ENCODE data around the gene RNF166. TPM values are rescaled to one million over a fixed set of nuclear protein-coding genes. Genes with fewer than 3 reads are reported as not detected.

The RNF166 gene
- total RNA-seq, 2 donors from 2014 or later = 24.2 to 27.2 TPM

DNA sequence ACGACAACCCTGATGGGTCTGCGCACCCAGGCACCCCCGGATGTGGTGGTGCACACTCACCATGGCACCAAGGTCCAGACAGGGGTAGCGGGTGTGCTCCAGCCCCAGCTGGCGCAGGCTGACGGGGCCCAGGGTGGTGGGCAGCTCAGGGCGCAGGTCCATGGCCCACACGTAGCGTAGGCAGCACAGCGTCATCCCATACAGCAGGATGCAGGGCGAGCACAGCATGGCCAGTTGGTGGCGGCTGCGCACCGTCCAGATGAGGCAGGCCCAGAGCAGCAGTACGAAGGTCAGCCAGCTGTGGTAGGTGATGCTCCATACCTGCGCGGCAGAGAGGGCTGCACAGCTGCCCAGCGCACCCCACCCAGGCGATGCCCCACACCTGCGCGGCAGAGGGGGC is 29.9 kb upstream of the RNF166 start:
- no peak overlapping the region for H3K27ac Mint-ChIP-seq
- H3K9me3 Mint-ChIP-seq = no peaks in the 10 kb centered on the region
- Histone ChIP-seq H3K27ac (ENCODE audit: low read depth, low read length) (no peak overlapping the region), H3K27me3 (ENCODE audit: control insufficient read depth, insufficient read depth, low read length, poor library complexity, severe bottlenecking) (no peaks in the 10 kb centered on the region), H3K9me3 (ENCODE audit: control insufficient read depth, low read length) (no peaks in the 10 kb centered on the region), H3K9ac (ENCODE audit: extremely low read depth, low read length, poor library complexity, severe bottlenecking) (no peak overlapping the region), H3K36me3 (ENCODE audit: control insufficient read depth, insufficient read depth, low read length) (peaks cover 14% of the 10 kb centered on the region), H3K4me1 (ENCODE audit: control insufficient read depth, insufficient read depth, low read length) (no peaks in the 10 kb centered on the region), H3K4me3 (ENCODE audit: low read length) (no peak overlapping the region)
- H3K4me3 Mint-ChIP-seq = no peak overlapping the region
- no peaks in the 10 kb centered on the region for H3K4me1 Mint-ChIP-seq
- WGBS, 2 experiments (ENCODE audit: insufficient coverage in 1 of 2, insufficient read length in 1 of 2) = 93 to 95% methylated on average over 14 to 21 of the region's 21 CpGs
- H3K36me3 Mint-ChIP-seq (ENCODE audit: low read depth) = peaks cover 8% of the 10 kb centered on the region
- H3K27me3 Mint-ChIP-seq (ENCODE audit: insufficient read depth) = no peaks in the 10 kb centered on the region
- DNase-seq = no peak
- TF ChIP-seq, protein P1, sequence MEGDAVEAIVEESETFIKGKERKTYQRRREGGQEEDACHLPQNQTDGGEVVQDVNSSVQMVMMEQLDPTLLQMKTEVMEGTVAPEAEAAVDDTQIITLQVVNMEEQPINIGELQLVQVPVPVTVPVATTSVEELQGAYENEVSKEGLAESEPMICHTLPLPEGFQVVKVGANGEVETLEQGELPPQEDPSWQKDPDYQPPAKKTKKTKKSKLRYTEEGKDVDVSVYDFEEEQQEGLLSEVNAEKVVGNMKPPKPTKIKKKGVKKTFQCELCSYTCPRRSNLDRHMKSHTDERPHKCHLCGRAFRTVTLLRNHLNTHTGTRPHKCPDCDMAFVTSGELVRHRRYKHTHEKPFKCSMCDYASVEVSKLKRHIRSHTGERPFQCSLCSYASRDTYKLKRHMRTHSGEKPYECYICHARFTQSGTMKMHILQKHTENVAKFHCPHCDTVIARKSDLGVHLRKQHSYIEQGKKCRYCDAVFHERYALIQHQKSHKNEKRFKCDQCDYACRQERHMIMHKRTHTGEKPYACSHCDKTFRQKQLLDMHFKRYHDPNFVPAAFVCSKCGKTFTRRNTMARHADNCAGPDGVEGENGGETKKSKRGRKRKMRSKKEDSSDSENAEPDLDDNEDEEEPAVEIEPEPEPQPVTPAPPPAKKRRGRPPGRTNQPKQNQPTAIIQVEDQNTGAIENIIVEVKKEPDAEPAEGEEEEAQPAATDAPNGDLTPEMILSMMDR (conservative IDR thresholded peaks at IDR 0.05) = no peak

- no peak overlapping the region for H3K4me3 ChIP-seq (ENCODE audit: low read length)
- no peaks in the 10 kb centered on the region for H3K27me3 Mint-ChIP-seq (ENCODE audit: insufficient read depth)
- 91 to 98% methylated on average over 9 to 10 of the region's 10 CpGs for WGBS, 2 experiments (ENCODE audit: insufficient coverage in 1 of 2, insufficient read length in 1 of 2)
- H3K27ac ChIP-seq (ENCODE audit: low read depth, low read length) = no peak overlapping the region
- H3K27ac Mint-ChIP-seq = no peak overlapping the region
- H3K9me3 Mint-ChIP-seq = no peaks in the 10 kb centered on the region
- peaks cover 14% of the 10 kb centered on the region for H3K36me3 ChIP-seq (ENCODE audit: control insufficient read depth, insufficient read depth, low read length)
- no peak for DNase-seq
- H3K9ac ChIP-seq (ENCODE audit: extremely low read depth, low read length, poor library complexity, severe bottlenecking) = no peak overlapping the region
- no peaks in the 10 kb centered on the region for H3K4me1 ChIP-seq (ENCODE audit: control insufficient read depth, insufficient read depth, low read length)
- H3K4me1 Mint-ChIP-seq = no peaks in the 10 kb centered on the region
- H3K27me3 ChIP-seq (ENCODE audit: control insufficient read depth, insufficient read depth, low read length, poor library complexity, severe bottlenecking) = no peaks in the 10 kb centered on the region
- H3K36me3 Mint-ChIP-seq (ENCODE audit: low read depth) = peaks cover 10% of the 10 kb centered on the region
- H3K9me3 ChIP-seq (ENCODE audit: control insufficient read depth, low read length) = no peaks in the 10 kb centered on the region
- TF ChIP-seq, protein P1 (conservative IDR thresholded peaks at IDR 0.05) = no peak
- no peak overlapping the region for H3K4me3 Mint-ChIP-seq
These were observed 29.4 kb upstream of the RNF166 start for GRCh38 chr16:88735616-88736015.

DNA sequence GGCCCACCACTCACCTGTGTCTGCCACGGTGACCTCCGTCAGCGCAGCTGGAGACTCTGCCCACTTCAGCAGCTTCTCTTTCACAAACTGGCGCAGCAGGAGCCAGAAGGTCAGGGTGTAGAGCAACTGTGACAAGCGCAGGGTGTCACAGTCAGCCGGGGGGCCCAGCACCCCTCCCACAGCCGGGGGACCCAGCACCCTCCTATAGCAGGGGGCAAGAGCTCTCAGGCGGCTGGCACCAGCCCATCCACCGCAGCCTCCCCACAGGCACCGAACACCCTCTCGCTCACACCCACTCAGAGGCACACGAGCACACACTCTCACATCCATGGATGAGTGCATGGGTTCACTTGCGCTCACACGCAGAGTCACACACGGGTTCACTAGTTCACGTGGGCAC is 28.9 kb upstream of the RNF166 start:
- Mint-ChIP-seq H3K27ac (no peak overlapping the region), H3K4me3 (no peak overlapping the region), H3K36me3 (ENCODE audit: low read depth) (peaks cover 10% of the 10 kb centered on the region), H3K4me1 (no peaks in the 10 kb centered on the region), H3K9me3 (no peaks in the 10 kb centered on the region), H3K27me3 (ENCODE audit: insufficient read depth) (no peaks in the 10 kb centered on the region)
- Histone ChIP-seq H3K27me3 (ENCODE audit: control insufficient read depth, insufficient read depth, low read length, poor library complexity, severe bottlenecking) (no peaks in the 10 kb centered on the region), H3K36me3 (ENCODE audit: control insufficient read depth, insufficient read depth, low read length) (peaks cover 14% of the 10 kb centered on the region), H3K4me3 (ENCODE audit: low read length) (no peak overlapping the region), H3K9ac (ENCODE audit: extremely low read depth, low read length, poor library complexity, severe bottlenecking) (no peak overlapping the region), H3K27ac (ENCODE audit: low read depth, low read length) (no peak overlapping the region), H3K9me3 (ENCODE audit: control insufficient read depth, low read length) (no peaks in the 10 kb centered on the region), H3K4me1 (ENCODE audit: control insufficient read depth, insufficient read depth, low read length) (no peaks in the 10 kb centered on the region)
- 93 to 99% methylated on average over 13 to 16 of the region's 16 CpGs for WGBS, 2 experiments (ENCODE audit: insufficient coverage in 1 of 2, insufficient read length in 1 of 2)
- DNase-seq = no peak
- TF ChIP-seq, protein P1 (conservative IDR thresholded peaks at IDR 0.05) = no peak

All from endodermal cell (in vitro differentiated cells).